ENCODE data around the gene BRPF1.

- TF ChIP-seq CTCF (IDR thresholded peaks at IDR 0.05) (no peak), POLR2A (IDR thresholded peaks at IDR 0.05) (no peak)
Observed at GRCh38 chr3:9701711-9702110, 29.8 kb upstream of the BRPF1 start.
